HepG2 (cell line): ENCODE data around the gene ITGB2. TPM values are rescaled to one million over a fixed set of nuclear protein-coding genes. Genes with fewer than 3 reads are reported as not detected.
A peak's percentile ranks its signal among the peaks of the same experiment; 100 is the strongest.

Experiments used
- ASH2L ChIP-seq: fragments of 300-600, 200-600 bp; sonication (generic); IDR thresholded peaks from 2 replicates; pipeline ENCODE4 v1.7.0; 2017; ENCODE audit warnings: low read depth, mild to moderate bottlenecking, moderate library complexity, mixed read lengths, low read length; ENCODE audit not compliant: insufficient read length
- ATF7-NPFF ChIP-seq: sonication (generic); formaldehyde crosslinking; IDR thresholded peaks from 2 replicates; pipeline ENCODE4 v1.8.1; 2023; ENCODE audit warnings: mild to moderate bottlenecking, low read depth, missing genetic modification reagents, moderate library complexity
- DZIP1 ChIP-seq: sonication (generic); formaldehyde crosslinking; IDR thresholded peaks from 2 replicates; pipeline ENCODE4 v1.5.0; 2020; ENCODE audit warnings: mild to moderate bottlenecking, missing genetic modification reagents
- EED ChIP-seq: sonication (generic); formaldehyde crosslinking; IDR thresholded peaks from 2 replicates; pipeline ENCODE4 v1.5.0; 2020; ENCODE audit warnings: mild to moderate bottlenecking, missing genetic modification reagents
- HOXA7 ChIP-seq: sonication (generic); formaldehyde crosslinking; IDR thresholded peaks from 2 replicates; pipeline ENCODE4 v1.8.1; 2022; ENCODE audit warnings: mild to moderate bottlenecking, missing genetic modification reagents, moderate library complexity
- KDM5A ChIP-seq: fragments of 200-600 bp; sonication (generic); IDR thresholded peaks from 2 replicates; pipeline ENCODE4 v1.7.0; 2018; ENCODE audit warnings: antibody characterized with exemption, mild to moderate bottlenecking, low read length, borderline replicate concordance
- RBFOX2 ChIP-seq: fragments of 200-400 bp; formaldehyde crosslinking; IDR thresholded peaks from 2 replicates; pipeline ENCODE4 v1.6.1; 2017; ENCODE audit warnings: low read depth, mild to moderate bottlenecking, low read length
- RFX5 ChIP-seq: IDR thresholded peaks from 2 replicates; pipeline ENCODE4 v1.6.1; 2011; ENCODE audit warnings: low read depth, low read length, improper control_type of control experiment
- TEAD2 ChIP-seq: sonication (generic); formaldehyde crosslinking; IDR thresholded peaks from 2 replicates; pipeline ENCODE4 v1.9.0; 2021; ENCODE audit warnings: missing genetic modification reagents
- USF2 ChIP-seq, 2 experiments: sonication (generic) in 1 of 2; formaldehyde crosslinking in 1 of 2; IDR thresholded peaks; 2 replicates each; pipeline versions ENCODE4 v1.5.1 to v1.6.1; 2011 to 2020; ENCODE audit warnings: borderline replicate concordance in 1 of 2, low read depth in 1 of 2, low read length in 1 of 2, mild to moderate bottlenecking in 1 of 2, missing genetic modification reagents in 1 of 2, moderate library complexity in 1 of 2
- ZC3H13 ChIP-seq: sonication (generic); formaldehyde crosslinking; IDR thresholded peaks from 2 replicates; pipeline ENCODE4 v1.8.1; 2023; ENCODE audit warnings: mild to moderate bottlenecking, missing genetic modification reagents, moderate library complexity
- ZEB1 ChIP-seq: IDR thresholded peaks from 2 replicates; pipeline ENCODE4 v1.6.1; 2012; ENCODE audit warnings: mild to moderate bottlenecking, low read depth, inconsistent platforms; ENCODE audit not compliant: insufficient replicate concordance
- ZFP62 ChIP-seq: sonication (generic); formaldehyde crosslinking; IDR thresholded peaks from 2 replicates; pipeline ENCODE4 v1.4.0; 2020; ENCODE audit warnings: missing genetic modification reagents
- ZNF18 ChIP-seq: sonication (generic); formaldehyde crosslinking; IDR thresholded peaks from 2 replicates; pipeline ENCODE4 v1.8.0; 2022; ENCODE audit warnings: mild to moderate bottlenecking, missing genetic modification reagents; ENCODE audit not compliant: insufficient replicate concordance
- ZNF276 ChIP-seq: sonication (generic); formaldehyde crosslinking; IDR thresholded peaks from 2 replicates; pipeline ENCODE4 v1.4.0; 2020; ENCODE audit warnings: mild to moderate bottlenecking, low read depth, missing genetic modification reagents
- ZNF329 ChIP-seq: sonication (generic); formaldehyde crosslinking; IDR thresholded peaks from 2 replicates; pipeline ENCODE4 v1.9.0; 2021; ENCODE audit warnings: low read depth, mild to moderate bottlenecking, missing genetic modification reagents
- ZNF383 ChIP-seq: sonication (generic); formaldehyde crosslinking; IDR thresholded peaks from 2 replicates; pipeline ENCODE4 v1.4.0; 2020; ENCODE audit warnings: missing genetic modification reagents, mild to moderate bottlenecking, borderline replicate concordance
- ZNF589 ChIP-seq: sonication (generic); formaldehyde crosslinking; conservative IDR thresholded peaks from 2 replicates; pipeline ENCODE4 v1.8.0; 2022; ENCODE audit warnings: mild to moderate bottlenecking, moderate library complexity, missing genetic modification reagents
- polyA plus RNA-seq, 8 experiments: library from polyadenylated mRNA; depleted of rRNA in 3 of 8; stranded (reverse) in 7 of 8; unstranded in 1 of 8; fragments of >200 nt; fragmentation: Illumina TruSeq in 4 of 8; extraction: Trizol in 4 of 8; gene quantifications; 2 replicates each; pipeline versions ENCODE4 v1.2.1 to v1.2.3, GENCODE V29; 2011 to 2016; ENCODE audit warnings: low read depth in 4 of 8, missing spikeins in 1 of 8, mixed read lengths in 1 of 8; ENCODE audit not compliant: insufficient read depth in 1 of 8
- total RNA-seq, 5 experiments: library from RNA; depleted of rRNA; stranded (reverse); fragments of >200 nt; fragmentation: Illumina TruSeq; extraction: Trizol; gene quantifications; 2 replicates each; pipeline ENCODE4 v1.2.3, GENCODE V29; 2016; ENCODE audit warnings: low read depth in 1 of 5

ITGB2 gene
- total and polyA plus RNA-seq, 2 of the 13 experiments (the other 11 are each of a cell fraction or from before 2014, with no cell fraction given): 4.2 to 18.0 TPM

- TF ChIP-seq RBFOX2 (0 out of 2 replicates have a peak, but pooled peaks have one; percentile 11), ZNF589 (CRISPR knock-in tag) (no peak), RFX5 (no peak), HOXA7 (no peak), ZNF383 (0 out of 2 replicates have a peak, but pooled peaks have one; percentile 10), ZNF329 (CRISPR knock-in tag) (0 out of 2 replicates have a peak, but pooled peaks have one; percentile 27), USF2 (IDR thresholded peaks at IDR 0.05; ENCODE audit: low read depth, low read length) (no peak), USF2 (CRISPR knock-in tag; IDR thresholded peaks at IDR 0.05; ENCODE audit: borderline replicate concordance) (peak; percentile 44; the same call in 1 of the 2 replicates), ATF7-NPFF (CRISPR knock-in tag) (0 out of 2 replicates have a peak, but pooled peaks have one; percentile 9), ZFP62 (CRISPR knock-in tag) (no peak), TEAD2 (CRISPR knock-in tag) (no peak), EED (CRISPR knock-in tag) (0 out of 2 replicates have a peak, but pooled peaks have one; percentile 1), ZC3H13 (CRISPR knock-in tag) (0 out of 2 replicates have a peak, but pooled peaks have one; percentile 42), ASH2L (peak; percentile 63), ZNF276 (0 out of 2 replicates have a peak, but pooled peaks have one; percentile 15), ZEB1 (no peak), ZNF18 (peak; percentile 23), DZIP1 (CRISPR knock-in tag) (peak; percentile 25; the same call in 1 of the 2 replicates), KDM5A (peak; percentile 92)
These were observed 19.5 kb upstream of the ITGB2 start (continued) for GRCh38 chr21:44940116-44940631.
